HG02642 (cell line): ENCODE measurements around the gene WDR70.

Source experiments
- ATAC-seq: cut with Tn5 transposase; IDR thresholded peaks from one replicate; pipeline ENCODE4 v1.9.1; 2021; ENCODE audit warnings: mild to moderate bottlenecking; ENCODE audit not compliant: unreplicated experiment, poor library complexity

WDR70 gene

DNA sequence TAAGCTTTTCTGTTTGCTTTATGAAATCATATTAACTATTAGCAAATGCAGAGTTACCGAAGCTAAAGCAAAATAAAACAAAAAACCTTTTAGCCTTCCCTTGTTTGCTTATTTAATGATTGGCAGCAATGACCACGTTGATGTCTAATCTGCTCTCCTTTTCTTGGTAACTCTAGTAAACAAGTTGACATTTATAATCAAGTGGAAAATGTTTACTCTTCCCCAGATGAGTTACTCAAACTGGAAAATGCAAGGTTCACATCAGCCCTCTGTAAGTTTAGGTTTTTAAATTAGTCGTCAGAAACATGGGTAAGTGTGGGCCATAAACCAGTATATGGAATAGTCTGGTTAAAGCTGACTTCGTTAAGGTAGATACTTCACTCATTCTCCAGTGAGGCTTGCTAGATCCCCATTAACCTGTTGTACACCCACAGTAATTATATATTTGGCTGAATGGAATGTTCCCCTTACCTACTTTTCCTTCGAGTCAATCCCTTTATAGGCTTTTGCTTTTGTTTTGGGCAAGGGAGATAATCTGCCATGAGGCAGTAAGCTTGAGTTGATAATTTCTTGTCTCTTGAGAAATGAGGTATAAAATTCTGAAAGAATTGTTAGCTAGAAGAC, 359.9 kb downstream of the WDR70 start:
- ATAC-seq: no peak

DNA sequence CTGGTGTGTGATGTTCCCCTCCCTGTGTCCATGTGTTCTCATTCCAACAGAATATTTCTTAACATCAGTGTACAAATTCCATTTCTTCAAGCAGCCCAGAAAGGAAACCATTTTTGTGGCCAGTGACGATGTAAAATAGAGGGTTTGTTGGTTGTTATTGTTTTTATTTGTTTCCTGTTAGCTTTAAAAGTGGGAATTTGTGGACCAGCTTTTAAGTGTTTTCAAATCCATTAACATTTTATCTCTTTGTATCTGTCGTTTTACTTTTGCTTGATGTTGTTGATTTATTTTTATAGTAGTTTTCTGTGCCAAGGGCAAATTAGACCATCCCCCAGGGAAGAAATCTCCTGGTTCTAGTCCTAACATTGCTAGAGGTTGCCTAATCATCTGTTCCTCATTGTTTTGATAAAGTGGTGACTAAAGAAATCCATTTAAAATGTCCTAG, 360.7 kb downstream of the WDR70 start:
- no peak for ATAC-seq

DNA sequence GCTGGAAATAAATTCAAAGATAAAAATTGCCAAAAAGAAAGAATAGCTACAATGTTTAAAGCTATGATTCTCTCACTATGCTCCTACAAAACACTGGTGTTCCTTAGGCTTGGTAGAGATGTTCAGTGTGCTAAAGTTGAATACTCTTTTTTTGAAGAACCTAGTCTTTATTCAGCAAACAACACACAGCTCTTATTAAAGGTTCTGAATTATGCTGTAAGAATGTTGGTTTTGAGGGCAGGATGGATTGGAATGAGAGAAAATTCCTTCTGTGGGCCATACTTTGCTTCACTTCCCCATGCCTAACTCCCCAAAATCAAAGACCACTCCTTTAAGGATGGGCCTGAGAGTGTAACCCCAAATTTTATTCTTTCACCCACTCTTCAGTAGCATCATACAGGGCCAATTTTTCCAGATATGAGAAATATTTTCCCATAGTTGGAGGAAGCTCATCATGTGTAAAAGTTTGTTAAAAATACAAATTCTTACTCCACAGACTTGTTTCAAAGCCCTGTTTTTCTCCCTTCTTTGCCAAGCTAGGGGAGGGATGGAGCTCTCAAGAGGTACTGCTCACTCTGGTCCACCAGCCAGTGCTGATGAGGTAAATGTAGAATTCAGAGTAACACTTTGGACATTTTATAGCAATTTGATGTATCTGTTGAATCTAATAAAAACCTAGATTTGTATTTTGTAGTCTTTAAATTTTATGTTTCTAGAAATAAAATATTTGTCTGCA, 361.4 kb downstream of the WDR70 start:
- no peak for ATAC-seq

GRCh38 chr5:37742111-37742510, 363.0 kb downstream of the WDR70 start:
- no peak for ATAC-seq

GRCh38 chr5:37751227-37751626, 372.1 kb downstream of the WDR70 start:
- ATAC-seq: no peak

DNA sequence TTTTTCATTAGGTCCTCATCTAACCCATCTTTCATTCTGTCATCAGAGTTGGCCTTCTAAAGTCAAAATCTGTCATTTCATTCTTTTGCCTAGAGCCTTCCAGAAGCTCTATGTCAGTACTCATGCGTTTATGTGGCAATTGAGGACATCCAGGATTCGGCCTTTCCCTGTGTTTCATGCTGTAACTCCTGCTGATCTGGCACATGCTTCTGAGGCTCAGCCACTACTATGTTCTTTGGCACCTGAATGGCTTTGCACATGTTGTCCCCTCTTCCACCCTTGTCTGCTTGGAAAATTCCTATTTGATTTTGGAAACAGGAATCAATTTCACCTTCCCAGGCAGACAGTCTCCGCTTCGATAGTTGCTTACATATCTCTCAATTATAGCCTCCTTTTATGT, 375.9 kb downstream of the WDR70 start:
- ATAC-seq: no peak

DNA sequence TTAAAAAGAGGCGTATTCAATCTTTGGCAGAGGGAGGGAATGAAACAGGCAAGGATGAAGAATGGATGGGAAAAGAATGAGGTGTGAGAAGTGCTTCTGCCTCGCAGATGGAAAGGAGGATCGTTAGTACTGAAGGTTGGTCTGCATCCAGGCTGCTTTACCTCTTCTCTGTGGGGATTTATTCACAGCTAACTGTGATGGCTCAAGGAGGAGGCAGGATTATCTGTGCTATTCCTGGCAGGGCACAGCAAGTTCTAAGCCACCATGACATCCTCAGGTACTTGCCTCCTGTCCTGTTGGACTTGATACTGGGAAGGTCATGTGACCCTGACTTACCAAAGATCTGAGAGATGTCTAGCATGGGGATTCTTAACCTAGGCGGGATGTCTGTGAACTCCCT, 376.5 kb downstream of the WDR70 start:
- ATAC-seq: no peak

DNA sequence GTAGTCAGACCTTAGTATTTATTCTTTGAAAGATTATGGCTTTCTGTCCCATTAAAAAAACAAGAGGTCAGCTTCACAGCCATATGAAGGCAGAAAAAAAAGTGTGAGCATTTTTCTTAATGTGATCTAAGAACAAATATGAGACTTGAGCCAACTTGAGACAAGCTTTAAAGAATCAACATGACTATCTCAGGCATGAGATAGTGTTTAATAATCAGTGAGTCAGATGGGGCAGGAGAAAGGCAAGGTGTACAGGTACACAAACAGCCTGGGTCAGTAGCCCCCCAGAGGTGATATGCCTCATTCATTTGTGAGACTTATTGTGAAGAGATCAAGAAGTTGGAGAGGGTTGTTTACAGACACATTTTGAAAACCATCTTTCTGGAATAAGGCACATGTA, 377.1 kb downstream of the WDR70 start:
- no peak for ATAC-seq

DNA sequence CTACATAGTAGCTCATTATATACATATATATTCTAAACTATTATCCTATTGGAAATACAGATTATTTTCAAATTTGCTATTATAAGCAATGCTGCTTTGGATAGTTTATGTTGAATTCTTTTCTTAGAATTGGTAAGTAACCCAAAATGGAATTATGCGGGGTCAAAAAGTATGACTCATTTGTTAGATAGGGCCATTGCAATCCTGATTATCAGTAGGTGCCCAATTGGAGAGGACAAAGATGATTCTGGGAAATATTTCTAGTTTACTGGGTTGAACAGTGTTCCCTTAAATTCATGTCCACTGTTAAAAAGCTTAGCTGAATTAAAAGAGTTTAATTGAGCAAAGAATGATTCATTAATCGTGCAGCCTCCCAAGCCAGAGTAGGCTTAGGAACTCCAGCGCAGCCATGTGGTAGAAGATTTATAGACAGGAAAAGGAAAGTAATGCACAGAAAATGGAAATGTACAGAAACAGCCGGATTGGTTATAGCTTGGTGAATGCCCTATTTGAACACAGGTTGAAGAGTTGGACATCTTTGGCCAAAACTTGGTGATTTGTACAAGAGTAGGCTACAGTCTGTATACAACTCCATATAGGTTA, 379.0 kb downstream of the WDR70 start:
- ATAC-seq: no peak

- ATAC-seq: no peak
Measured at GRCh38 chr5:37767251-37767650, 388.1 kb downstream of the WDR70 start.

- no peak for ATAC-seq
Measured at GRCh38 chr5:37767961-37768360, 388.8 kb downstream of the WDR70 start.

DNA sequence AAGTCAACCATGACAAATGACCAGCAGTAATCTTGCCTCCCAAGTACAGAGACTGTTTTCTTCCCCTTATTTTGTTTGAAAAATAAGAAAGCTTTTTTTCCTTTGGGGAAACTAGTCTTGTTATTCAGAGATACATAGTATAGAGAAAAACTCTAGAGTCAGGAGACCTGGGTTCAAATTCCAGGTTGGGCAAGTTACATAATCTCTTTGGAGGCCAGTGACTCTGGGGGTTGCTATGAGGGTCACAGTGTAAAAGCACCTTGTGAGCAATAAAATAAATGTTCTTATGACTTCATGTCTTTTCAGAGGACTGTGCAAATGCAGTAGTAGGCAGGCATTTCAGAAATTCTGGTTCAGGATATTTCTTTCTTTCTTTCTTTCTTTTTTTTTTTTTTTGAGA, 389.3 kb downstream of the WDR70 start:
- ATAC-seq: no peak

DNA sequence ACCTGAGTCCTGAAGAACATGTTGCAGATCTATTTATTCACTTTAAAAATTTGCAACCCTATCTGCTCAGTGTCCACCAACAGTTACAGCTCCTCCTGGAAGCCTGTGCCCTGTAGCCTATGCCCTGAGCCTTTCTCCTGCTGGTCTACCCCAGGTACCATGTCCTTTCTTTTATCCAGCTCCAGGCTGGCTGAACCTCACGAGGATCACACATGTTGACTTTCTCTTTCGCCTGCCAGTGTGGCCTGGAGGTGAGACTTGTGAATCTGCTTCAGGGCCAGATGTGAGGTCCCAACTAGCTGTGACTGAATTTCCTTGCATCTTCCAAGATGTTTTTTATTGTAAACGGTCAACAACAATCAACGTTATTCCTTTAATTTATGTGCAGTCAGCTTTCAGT, 390.0 kb downstream of the WDR70 start:
- ATAC-seq: no peak

- ATAC-seq: no peak
Measured at GRCh38 chr5:37769840-37770239, 390.7 kb downstream of the WDR70 start.

DNA sequence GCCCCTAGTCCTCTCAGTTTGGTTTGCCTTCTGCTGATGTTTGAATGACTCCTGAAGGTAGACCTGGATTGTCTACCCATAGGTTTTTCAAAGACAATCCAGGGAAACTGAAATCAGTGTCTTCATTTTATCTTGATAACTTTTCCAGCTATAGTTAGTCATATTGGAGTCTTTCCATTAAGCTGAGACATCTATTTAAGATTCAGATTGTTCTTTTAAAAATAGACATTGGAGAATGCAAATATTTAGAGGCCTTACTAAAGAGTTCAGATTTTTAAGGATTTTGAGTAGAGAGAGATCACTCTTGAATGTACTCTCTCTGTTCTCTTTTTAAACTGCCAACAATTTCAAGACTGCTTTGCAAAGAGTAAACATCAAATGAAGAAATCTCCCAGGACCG, 391.7 kb downstream of the WDR70 start:
- no peak for ATAC-seq

- no peak for ATAC-seq
Measured at GRCh38 chr5:37771203-37771611, 392.1 kb downstream of the WDR70 start.

DNA sequence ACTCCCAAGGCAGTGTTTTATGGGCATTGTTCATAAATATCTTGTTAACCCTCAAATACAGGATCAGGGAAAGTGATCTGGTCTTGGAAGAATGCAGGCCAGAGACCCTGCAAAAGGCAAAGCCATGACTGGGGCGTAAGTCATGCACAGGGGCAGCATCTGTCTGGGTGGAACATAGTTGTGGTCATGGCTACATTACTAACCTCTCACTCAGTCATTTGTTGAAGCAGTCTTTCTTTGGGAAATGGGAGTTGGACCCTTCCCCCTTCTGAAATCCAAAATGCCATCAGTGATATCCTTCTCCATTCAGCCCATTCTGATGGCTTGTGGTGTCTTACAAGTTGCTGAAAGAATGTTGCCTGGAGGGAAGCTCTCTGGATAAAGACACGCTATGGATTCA, 392.6 kb downstream of the WDR70 start:
- no peak for ATAC-seq

DNA sequence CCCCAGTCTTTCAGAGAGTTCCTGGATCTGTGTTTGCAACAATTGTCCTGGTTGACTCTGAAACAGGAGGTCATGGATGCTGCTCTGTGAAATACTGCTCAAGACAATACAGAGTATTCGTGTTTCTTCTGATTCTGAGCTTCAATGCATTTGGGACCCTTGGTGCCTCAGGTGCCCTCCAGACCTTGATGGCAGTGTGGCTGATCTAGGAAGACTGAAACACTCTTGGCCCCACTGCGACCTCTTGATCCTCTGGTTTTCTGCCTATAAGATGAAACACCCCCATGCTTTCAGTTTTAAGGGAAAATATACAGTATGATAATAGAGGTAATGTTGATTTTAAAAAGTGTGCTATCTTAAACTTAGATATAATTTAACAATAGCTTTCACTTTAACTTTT, 393.1 kb downstream of the WDR70 start:
- no peak for ATAC-seq

DNA sequence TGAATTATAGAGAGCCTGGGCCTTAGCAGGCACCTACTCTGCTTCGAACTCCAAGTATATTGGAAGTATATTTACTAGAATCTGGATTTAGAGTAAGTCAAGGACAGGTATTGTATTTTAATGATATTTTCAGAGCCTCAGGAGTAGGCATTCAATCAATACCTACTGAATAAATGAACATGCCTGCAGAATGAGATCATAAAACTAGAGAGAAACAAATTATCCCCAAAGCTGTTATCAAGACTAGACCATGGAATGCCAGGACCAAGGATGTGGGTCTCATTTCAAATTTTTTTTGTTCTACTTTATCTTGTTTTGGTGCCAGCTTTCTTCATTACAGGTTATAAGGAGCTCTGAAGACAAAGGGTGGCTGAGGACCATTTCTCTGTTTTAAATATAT, 394.7 kb downstream of the WDR70 start:
- no peak for ATAC-seq

DNA sequence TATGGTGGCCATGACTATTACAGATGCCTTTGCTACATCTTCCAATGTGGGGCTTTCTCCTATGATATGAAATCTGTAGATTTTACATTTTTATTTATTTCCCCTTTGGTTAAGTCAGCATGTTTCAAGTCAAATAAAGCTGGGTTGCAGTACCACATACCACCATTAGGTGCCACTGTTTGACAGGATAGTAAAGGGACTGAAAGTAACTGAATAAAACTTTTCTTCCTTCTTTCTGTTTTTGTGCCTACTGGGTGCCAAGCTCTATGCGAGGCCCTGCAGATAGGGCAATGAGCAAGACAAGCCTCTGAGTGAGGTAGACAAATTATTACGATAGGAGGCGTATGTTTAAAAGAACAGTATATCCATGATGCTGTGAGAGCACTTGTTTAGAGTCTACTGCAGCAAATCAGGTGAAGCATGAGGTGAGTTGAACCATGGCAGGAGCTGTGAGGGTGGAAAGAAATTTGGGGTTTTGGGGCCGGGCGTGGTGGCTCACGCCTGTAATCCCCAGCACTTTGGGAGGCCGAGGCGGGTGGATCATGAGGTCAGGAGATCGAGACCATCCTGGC, 395.9 kb downstream of the WDR70 start:
- no peak for ATAC-seq

DNA sequence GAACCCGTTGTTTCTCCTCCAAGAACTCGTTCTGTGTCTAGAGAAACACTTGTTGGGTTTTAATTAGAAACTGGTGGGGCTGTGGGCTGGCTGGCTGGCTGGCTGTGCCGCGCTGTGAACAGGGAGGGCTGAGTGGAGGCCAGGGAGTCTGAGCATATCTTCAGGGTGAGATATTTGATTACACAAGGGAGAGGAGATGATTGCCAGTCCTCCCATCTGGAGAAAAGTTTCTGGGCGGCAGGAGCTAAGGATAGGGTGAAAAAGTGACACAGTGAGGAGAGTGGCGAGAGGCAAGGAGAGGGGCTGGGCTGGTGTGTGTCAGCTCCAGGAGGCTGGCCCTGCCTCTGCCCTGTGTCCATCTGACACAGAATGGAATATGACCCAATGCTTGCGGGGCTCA, 397.7 kb downstream of the WDR70 start:
- no peak for ATAC-seq
